Tibial nerve (tissue), 3 donors: ENCODE measurements around the gene NAGK.
"Not testable (repeated sequence)": the region's sequence is repeated elsewhere in the genome, so short reads cannot be mapped to it uniquely, and the experiment has no call there.

Experiments used
- POLR2A ChIP-seq, 2 donors: fragments of 450-650 bp; IDR thresholded peaks; one replicate each; pipeline ENCODE4 v1.6.1; 2017; ENCODE audit warnings: antibody characterized with exemption in 2 of 2, mild to moderate bottlenecking in 2 of 2, moderate library complexity in 2 of 2
- TF ChIP-seq, protein P1 (sequence below), 5 experiments: fragments of 200-600 bp in 3 of 5; fragments of 450-650 bp in 2 of 5; sonication (generic) in 3 of 5; IDR thresholded peaks; one replicate each; pipeline ENCODE4 v1.5.1; 2016 to 2019; ENCODE audit warnings: antibody characterized with exemption in 5 of 5, mild to moderate bottlenecking in 3 of 5, moderate library complexity in 2 of 5

DNA sequence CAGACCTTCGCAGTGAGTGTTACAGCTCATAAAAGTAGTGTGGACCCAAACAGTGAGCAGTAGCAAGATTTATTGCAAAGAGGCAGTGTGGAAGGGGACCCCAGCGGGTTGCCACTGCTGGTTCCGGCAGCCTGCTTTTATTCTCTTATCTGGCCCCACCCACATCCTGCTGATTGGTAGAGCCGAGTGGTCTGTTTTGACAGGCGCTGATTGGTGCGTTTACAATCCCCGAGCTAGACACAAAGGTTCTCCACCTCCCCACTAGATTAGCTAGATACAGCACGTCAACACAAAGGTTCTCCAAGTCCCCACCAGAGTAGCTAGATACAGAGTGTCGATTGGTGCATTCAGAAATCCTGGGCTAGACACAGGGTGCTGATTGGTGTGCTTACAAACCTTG, 23.4 kb downstream of the NAGK start:
- not testable (repeated sequence) for TF ChIP-seq POLR2A (IDR thresholded peaks at IDR 0.05)
- TF ChIP-seq, protein P1, sequence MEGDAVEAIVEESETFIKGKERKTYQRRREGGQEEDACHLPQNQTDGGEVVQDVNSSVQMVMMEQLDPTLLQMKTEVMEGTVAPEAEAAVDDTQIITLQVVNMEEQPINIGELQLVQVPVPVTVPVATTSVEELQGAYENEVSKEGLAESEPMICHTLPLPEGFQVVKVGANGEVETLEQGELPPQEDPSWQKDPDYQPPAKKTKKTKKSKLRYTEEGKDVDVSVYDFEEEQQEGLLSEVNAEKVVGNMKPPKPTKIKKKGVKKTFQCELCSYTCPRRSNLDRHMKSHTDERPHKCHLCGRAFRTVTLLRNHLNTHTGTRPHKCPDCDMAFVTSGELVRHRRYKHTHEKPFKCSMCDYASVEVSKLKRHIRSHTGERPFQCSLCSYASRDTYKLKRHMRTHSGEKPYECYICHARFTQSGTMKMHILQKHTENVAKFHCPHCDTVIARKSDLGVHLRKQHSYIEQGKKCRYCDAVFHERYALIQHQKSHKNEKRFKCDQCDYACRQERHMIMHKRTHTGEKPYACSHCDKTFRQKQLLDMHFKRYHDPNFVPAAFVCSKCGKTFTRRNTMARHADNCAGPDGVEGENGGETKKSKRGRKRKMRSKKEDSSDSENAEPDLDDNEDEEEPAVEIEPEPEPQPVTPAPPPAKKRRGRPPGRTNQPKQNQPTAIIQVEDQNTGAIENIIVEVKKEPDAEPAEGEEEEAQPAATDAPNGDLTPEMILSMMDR (IDR thresholded peaks at IDR 0.05), result not testable (repeated sequence)
